ENCODE measurements around the gene PLPPR1. TPM values are rescaled to one million over a fixed set of nuclear protein-coding genes. Genes with fewer than 3 reads are reported as not detected.
"Not testable (repeated sequence)": the region's sequence is repeated elsewhere in the genome, so short reads cannot be mapped to it uniquely, and the experiment has no call there.

The PLPPR1 gene
- total and polyA plus RNA-seq, 2 donors (not counting 1 experiment from before 2014, with no cell fraction given) = not detected

DNA sequence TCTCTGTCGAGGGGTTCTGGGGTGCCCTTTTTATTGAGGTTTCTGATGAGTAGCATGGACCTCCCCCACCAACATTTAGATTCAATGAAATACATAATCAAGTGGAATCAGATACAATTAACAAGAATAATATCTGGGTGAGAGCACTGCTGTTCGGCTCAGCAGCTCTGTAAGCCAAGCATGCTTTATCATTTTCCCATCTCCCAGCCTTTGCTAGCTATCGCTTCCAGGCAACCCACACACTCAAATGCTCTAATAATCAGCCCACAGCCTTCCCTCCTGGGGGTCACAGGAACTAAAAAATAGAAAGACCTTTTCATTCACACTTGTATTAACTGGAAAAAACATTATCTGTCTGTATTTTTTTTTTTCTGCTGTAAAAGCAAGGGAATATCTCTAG is 8.9 kb downstream of the PLPPR1 start:
- Histone ChIP-seq H3K27ac (ENCODE audit: insufficient read depth, low read length) (no peak overlapping the region), H3K79me2 (ENCODE audit: control insufficient read depth, insufficient read depth, low read length) (no peaks in the 10 kb centered on the region), H2AFZ (ENCODE audit: low read length) (no peak overlapping the region), H3K4me3 (replicated peaks in 1 of 4; ENCODE audit: control extremely low read depth in 1 of 4, insufficient read depth in 1 of 4, low read depth in 3 of 4, low read length in 4 of 4) (no peak overlapping the region), H3K9ac (ENCODE audit: insufficient read depth, low read length) (no peak overlapping the region), H3K36me3 (ENCODE audit: control insufficient read depth, insufficient read depth, low read length) (no peaks in the 10 kb centered on the region), H4K20me1 (ENCODE audit: control insufficient read depth, extremely low read depth, insufficient read depth, low read length) (no peaks in the 10 kb centered on the region), H3K4me1 (ENCODE audit: control insufficient read depth, extremely low read depth, insufficient read depth, low read length) (no peaks in the 10 kb centered on the region), H3K4me2 (ENCODE audit: extremely low read depth, insufficient read depth, low read length) (no peak overlapping the region), H3K9me3 (ENCODE audit: control insufficient read depth, insufficient read depth, low read depth, low read length) (no peaks in the 10 kb centered on the region), H3K27me3 (ENCODE audit: control insufficient read depth, insufficient read depth, low read length) (no peaks in the 10 kb centered on the region)
- TF ChIP-seq EZH2 (IDR thresholded peaks at IDR 0.05; ENCODE audit: low read length, missing control alignments) = no peak
- TF ChIP-seq, protein P1, sequence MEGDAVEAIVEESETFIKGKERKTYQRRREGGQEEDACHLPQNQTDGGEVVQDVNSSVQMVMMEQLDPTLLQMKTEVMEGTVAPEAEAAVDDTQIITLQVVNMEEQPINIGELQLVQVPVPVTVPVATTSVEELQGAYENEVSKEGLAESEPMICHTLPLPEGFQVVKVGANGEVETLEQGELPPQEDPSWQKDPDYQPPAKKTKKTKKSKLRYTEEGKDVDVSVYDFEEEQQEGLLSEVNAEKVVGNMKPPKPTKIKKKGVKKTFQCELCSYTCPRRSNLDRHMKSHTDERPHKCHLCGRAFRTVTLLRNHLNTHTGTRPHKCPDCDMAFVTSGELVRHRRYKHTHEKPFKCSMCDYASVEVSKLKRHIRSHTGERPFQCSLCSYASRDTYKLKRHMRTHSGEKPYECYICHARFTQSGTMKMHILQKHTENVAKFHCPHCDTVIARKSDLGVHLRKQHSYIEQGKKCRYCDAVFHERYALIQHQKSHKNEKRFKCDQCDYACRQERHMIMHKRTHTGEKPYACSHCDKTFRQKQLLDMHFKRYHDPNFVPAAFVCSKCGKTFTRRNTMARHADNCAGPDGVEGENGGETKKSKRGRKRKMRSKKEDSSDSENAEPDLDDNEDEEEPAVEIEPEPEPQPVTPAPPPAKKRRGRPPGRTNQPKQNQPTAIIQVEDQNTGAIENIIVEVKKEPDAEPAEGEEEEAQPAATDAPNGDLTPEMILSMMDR (conservative IDR thresholded peaks at IDR 0.05 in 1 of 2, IDR thresholded peaks at IDR 0.05 in 1 of 2; ENCODE audit: low read depth in 1 of 2, low read length in 2 of 2) = no peak
- no peak for DNase-seq (ENCODE audit: low read depth in 2 of 2)

DNA sequence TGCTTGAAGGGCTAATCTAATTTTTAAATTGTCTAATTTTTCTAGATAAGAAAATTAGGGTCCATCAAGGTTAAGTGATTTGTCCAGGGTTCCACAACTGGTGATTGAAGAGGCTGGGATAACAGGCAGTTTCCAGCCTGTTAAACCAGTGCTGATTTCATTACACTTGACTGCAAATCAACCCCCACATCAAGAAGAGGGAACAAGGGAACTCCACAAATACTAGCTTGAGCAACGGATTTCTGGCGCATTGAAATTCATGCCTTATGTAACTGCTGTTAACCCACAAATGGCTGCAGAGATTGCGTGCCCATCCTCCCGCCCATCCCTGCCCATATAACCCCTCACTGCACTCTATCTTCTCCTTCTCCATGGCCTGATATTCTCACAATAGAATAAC is 10.0 kb downstream of the PLPPR1 start:
- Histone ChIP-seq H3K9ac (ENCODE audit: insufficient read depth, low read length) (no peak overlapping the region), H3K27me3 (ENCODE audit: control insufficient read depth, insufficient read depth, low read length) (no peaks in the 10 kb centered on the region), H3K4me1 (ENCODE audit: control insufficient read depth, extremely low read depth, insufficient read depth, low read length) (no peaks in the 10 kb centered on the region)

DNA sequence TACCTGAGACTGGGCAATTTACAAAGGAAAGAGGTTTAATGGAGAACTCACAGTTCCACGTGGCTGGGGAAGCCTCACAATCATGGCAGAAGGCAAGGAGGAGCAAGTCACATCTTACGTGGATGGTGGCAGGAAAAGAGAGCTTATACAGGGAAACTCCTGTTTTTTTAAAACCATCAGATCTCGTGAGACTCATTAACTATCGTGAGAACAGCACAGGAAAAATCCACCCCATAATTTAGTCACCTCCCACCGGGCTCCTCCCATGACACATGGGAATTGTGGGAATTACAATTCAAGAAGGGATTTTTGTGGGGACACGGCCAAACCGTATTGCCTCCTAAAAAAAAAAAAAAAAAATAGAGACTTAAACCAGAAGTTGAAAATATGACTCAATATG is 11.1 kb downstream of the PLPPR1 start:
- not testable (repeated sequence) for H2AFZ ChIP-seq (ENCODE audit: low read length); H3K27me3 ChIP-seq (ENCODE audit: control insufficient read depth, insufficient read depth, low read length); H3K27ac ChIP-seq (ENCODE audit: insufficient read depth, low read length); H3K4me2 ChIP-seq (ENCODE audit: extremely low read depth, insufficient read depth, low read length); H3K9ac ChIP-seq (ENCODE audit: insufficient read depth, low read length); H3K79me2 ChIP-seq (ENCODE audit: control insufficient read depth, insufficient read depth, low read length); H3K36me3 ChIP-seq (ENCODE audit: control insufficient read depth, insufficient read depth, low read length); H3K9me3 ChIP-seq (ENCODE audit: control insufficient read depth, insufficient read depth, low read depth, low read length); H3K4me1 ChIP-seq (ENCODE audit: control insufficient read depth, extremely low read depth, insufficient read depth, low read length); H3K4me3 ChIP-seq (replicated peaks in 1 of 4; ENCODE audit: control extremely low read depth in 1 of 4, insufficient read depth in 1 of 4, low read depth in 3 of 4, low read length in 4 of 4); H4K20me1 ChIP-seq (ENCODE audit: control insufficient read depth, extremely low read depth, insufficient read depth, low read length); DNase-seq (ENCODE audit: low read depth in 2 of 2)

More for the DNA sequence above, 10.0 kb downstream of the PLPPR1 start:
- Histone ChIP-seq H3K27ac (ENCODE audit: insufficient read depth, low read length) (no peak overlapping the region), H3K79me2 (ENCODE audit: control insufficient read depth, insufficient read depth, low read length) (no peaks in the 10 kb centered on the region), H2AFZ (ENCODE audit: low read length) (no peak overlapping the region), H3K4me2 (ENCODE audit: extremely low read depth, insufficient read depth, low read length) (no peak overlapping the region), H3K36me3 (ENCODE audit: control insufficient read depth, insufficient read depth, low read length) (no peaks in the 10 kb centered on the region), H3K9me3 (ENCODE audit: control insufficient read depth, insufficient read depth, low read depth, low read length) (no peaks in the 10 kb centered on the region), H3K4me3 (replicated peaks in 1 of 4; ENCODE audit: control extremely low read depth in 1 of 4, insufficient read depth in 1 of 4, low read depth in 3 of 4, low read length in 4 of 4) (no peak overlapping the region), H4K20me1 (ENCODE audit: control insufficient read depth, extremely low read depth, insufficient read depth, low read length) (no peaks in the 10 kb centered on the region)
- no peak for DNase-seq (ENCODE audit: low read depth in 2 of 2)
- TF ChIP-seq, protein P1 (conservative IDR thresholded peaks at IDR 0.05 in 1 of 2, IDR thresholded peaks at IDR 0.05 in 1 of 2; ENCODE audit: low read depth in 1 of 2, low read length in 2 of 2) = no peak
- TF ChIP-seq EZH2 (IDR thresholded peaks at IDR 0.05; ENCODE audit: low read length, missing control alignments) = no peak
